SH-SY5Y (cell line): Measurements from ENCODE around the gene IRAK3.

Experiments
- GATA2 ChIP-seq: IDR thresholded peaks from 2 replicates; pipeline ENCODE4 v1.6.1; 2011; ENCODE audit warnings: mild to moderate bottlenecking, low read depth, low read length
- GATA3 ChIP-seq: IDR thresholded peaks from 2 replicates; pipeline ENCODE4 v1.6.1; 2011; ENCODE audit warnings: low read depth, mild to moderate bottlenecking, low read length, moderate library complexity

- TF ChIP-seq GATA2 (no peak), GATA3 (no peak)
Measured at GRCh38 chr12:66273147-66273546, 84.1 kb downstream of the IRAK3 start.
